ENCODE measurements around the gene TRIM37. TPM values are rescaled to one million over a fixed set of nuclear protein-coding genes. Genes with fewer than 3 reads are reported as not detected.

TRIM37 gene
- total and polyA plus RNA-seq, 2 of the 8 experiments (the other 6 are each of a cell fraction or from before 2014, with no cell fraction given): 38.2 to 57.0 TPM

- TF ChIP-seq BCL11A (IDR thresholded peaks at IDR 0.05; ENCODE audit: low read depth in 2 of 2, low read length in 2 of 2): no peak
- no peak for TF ChIP-seq TEAD4 (IDR thresholded peaks at IDR 0.05; ENCODE audit: low read depth, low read length)
- no peak for TF ChIP-seq E2F6 (IDR thresholded peaks at IDR 0.05)
- TF ChIP-seq SP2 (IDR thresholded peaks at IDR 0.05; ENCODE audit: low read length): no peak
- no peak for TF ChIP-seq USF2 (IDR thresholded peaks at IDR 0.05; ENCODE audit: low read length)
- TF ChIP-seq ASH2L (IDR thresholded peaks at IDR 0.05; ENCODE audit: low read length): no peak
- TF ChIP-seq RXRA (IDR thresholded peaks at IDR 0.05; ENCODE audit: insufficient read depth, low read depth, low read length): no peak
- TF ChIP-seq CBX8 (IDR thresholded peaks at IDR 0.05; ENCODE audit: borderline replicate concordance, low read depth, low read length): no peak
- TF ChIP-seq ZNF274 (IDR thresholded peaks at IDR 0.05; ENCODE audit: borderline replicate concordance, extremely low read depth, low read length): no peak
- TF ChIP-seq HDAC2 (IDR thresholded peaks at IDR 0.05; ENCODE audit: borderline replicate concordance in 1 of 2, low read depth in 2 of 2, low read length in 2 of 2): no peak
- no peak for TF ChIP-seq RNF2 (IDR thresholded peaks at IDR 0.05; ENCODE audit: borderline replicate concordance, low read depth, low read length, missing control alignments, poor library complexity, severe bottlenecking)
- TF ChIP-seq SP4 (IDR thresholded peaks at IDR 0.05; ENCODE audit: low read length): no peak
- TF ChIP-seq ATF3 (IDR thresholded peaks at IDR 0.05; ENCODE audit: insufficient read depth, low read depth, low read length): no peak
- TF ChIP-seq BRCA1 (IDR thresholded peaks at IDR 0.05; ENCODE audit: low read depth, low read length): no peak
- no peak for TF ChIP-seq EGR1 (IDR thresholded peaks at IDR 0.05; ENCODE audit: borderline replicate concordance, low read depth, low read length)
- no peak for TF ChIP-seq ATF2 (IDR thresholded peaks at IDR 0.05; ENCODE audit: low read length)
Measured at GRCh38 chr17:59067340-59067739, 39.3 kb downstream of the TRIM37 start (continued).

Measured in H1 (cell line).